Lower leg skin (tissue), 3 donors: Measurements from ENCODE around the gene IL6R.

Experiments
- CTCF ChIP-seq, 3 donors: fragments of 450-650 bp; IDR thresholded peaks; one replicate each; pipeline ENCODE4 v1.5.1; 2016; ENCODE audit warnings: antibody characterized with exemption in 3 of 3, mild to moderate bottlenecking in 3 of 3, moderate library complexity in 2 of 3
- POLR2A ChIP-seq, 2 donors: fragments of 450-650 bp; IDR thresholded peaks; one replicate each; pipeline ENCODE4 v1.6.1; 2016 to 2017; ENCODE audit warnings: antibody characterized with exemption in 2 of 2, mild to moderate bottlenecking in 1 of 2, moderate library complexity in 1 of 2

GRCh38 chr1:154446789-154447188 lies 41.6 kb downstream of the IL6R start:
- TF ChIP-seq CTCF (IDR thresholded peaks at IDR 0.05): no peak
- no peak for TF ChIP-seq POLR2A (IDR thresholded peaks at IDR 0.05)
